NCI-H2107 treated with DMSO at 0.1 percent for 48 hours (cell line): Measurements from ENCODE around the gene CCM2.

Experiments
- DNase-seq: peaks from one replicate; lab custom pipeline; 2025; ENCODE audit not compliant: unreplicated experiment; lab: John Stamatoyannopoulos, UW

The CCM2 gene

DNA sequence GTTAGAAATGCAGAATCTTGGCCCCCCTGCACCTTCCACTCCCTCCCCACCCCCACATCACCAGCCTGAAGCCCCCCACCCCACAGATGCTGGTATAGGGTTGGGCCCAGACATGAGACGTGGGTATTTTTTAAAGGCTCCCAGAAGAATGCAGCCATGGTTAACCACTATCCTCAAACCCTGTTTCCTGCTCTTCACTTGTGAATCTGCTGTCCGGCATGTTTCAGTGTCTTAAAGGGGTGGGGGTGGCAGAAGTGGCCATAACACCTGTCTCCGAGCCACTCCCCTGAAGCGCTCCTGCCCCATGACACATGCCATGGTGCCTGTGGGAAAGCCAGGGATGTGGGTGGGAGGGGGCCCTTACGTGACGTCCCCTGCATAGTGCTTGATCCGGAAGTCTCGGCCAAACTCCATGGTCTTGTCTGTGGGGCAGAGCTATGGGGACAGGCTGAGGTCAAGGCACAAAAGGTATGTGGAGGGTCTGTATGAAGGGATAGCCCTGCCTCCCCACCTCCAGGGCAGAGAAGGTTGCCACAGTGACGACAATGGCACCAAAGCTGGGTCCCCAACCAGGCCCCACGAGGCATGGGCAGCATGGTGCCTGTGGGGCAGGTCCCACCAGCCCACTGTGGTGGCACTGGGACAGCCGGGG is 30.8 kb upstream of the CCM2 start:
- DNase-seq = no peak

DNA sequence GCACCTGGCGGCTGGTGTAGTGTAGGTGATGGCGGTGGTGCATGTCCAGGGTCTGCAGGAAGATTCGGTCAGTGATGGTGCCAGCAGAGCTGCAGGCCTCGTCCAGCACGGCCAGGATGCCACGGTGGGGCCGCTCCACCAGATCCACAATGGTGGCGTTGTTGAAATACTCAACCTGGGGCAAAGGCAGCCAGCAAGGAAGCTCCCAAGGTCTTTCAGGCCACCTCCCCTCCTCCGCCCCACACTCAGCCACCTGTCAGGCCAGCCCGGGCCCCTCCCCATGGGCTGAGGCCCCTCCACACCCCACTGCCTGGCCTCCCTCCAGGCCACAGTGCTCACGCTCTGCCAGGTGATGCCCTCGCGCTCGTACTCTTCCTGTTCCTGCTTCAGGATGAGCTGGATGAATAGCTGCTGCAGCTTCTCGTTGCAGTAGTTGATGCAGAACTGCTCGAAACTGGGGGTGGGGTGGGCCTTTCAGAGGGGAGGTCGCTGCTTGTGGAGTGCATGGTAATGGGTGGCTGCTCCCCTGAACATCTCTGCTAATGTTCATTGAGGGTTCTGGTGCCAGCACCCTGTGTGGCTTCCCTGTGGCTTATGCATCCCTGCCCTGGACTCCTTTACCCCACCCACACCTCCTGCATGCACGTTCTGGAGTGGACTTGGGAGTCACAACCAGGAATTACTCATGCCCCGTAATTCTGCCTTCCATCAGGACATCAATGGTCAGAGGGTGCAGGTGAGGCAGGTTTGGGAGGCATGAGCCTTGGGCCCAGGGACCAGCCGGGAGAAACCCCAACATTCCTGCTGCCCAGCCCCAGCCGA is 30.1 kb upstream of the CCM2 start:
- no peak for DNase-seq

DNA sequence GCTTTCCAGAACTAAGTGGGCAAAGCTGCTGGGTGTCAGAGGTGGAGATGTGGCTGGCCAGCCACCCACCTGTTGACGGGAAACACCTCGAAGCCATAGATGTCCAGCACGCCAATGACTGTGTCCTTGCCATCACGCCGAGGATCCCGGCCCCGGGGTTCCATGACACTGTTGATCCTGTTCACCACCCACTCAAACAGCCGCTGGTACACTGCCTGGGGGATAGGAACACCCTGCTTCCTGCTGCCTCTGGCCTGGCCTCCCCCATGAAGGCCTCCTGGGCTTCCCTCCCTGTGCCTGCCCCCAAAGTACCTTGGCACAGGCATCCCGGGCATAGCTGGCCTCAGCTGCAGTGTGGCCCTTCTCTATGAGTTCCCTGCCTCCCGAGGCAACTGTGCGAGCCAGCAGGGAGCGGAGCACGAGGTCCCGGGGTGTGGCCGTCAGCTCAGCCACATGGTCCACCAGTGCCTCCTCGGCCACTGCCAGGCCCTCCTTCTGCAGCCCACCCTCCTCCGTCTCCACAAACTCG is 29.4 kb upstream of the CCM2 start:
- no peak for DNase-seq

DNA sequence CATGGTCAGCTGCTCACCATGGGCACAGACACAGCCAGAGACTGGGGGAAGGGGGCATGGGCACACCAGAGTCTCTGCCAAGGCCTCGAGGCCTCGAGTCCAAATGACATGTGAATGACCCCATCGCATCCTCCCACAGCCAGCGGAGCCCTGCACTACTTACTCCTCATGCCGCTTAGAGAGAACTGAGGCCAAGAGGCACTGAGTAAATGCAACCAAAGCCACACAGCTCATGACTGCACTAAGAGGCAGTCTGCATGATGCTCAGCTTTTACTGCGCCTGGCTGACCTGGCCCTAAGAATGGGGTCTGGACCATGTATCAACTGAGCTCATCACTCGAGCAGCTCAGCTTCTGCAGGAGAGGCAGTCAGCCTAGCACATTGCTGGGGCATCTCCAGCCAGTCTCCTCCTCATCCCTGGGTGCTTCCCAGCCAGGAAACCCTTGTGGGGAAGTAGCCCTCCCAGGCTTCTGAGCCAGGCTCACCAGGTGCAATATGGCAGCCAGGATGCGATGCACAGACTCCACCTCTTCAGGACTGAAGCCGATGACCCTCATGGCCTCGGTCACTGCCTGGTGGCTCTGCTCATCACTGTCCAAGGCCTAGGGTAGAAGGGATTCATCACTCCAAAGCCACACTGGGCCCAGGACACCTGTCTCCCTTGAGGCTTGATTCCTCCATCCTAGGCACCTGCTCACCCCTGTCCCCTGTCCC is 28.7 kb upstream of the CCM2 start:
- DNase-seq = no peak

DNA sequence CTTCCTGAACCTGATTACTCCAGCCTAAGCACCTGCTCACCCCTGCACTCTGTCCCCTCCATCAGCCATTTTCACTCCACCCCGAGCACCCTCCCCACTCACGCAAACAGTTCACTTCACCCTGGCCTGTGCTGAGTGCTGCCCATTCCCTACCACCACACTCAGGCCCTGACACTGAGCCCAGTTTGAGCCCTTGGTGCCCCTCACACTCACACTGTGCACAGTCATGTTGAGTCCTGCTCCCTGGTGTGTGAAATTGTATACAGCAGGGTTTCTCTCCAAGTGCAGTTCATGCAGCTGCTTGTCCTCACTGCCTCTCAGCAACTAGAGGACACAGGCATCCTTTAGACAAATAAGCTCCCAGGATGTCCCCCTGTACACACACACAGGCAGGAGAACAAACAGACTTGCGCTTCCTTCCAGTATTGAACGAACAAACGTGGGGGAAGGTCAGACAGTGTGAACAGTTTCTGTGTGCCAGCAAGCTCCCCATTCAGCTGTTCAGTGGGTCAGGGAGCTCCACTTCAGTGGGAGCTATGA is 28.0 kb upstream of the CCM2 start:
- peak; percentile 33 for DNase-seq

DNA sequence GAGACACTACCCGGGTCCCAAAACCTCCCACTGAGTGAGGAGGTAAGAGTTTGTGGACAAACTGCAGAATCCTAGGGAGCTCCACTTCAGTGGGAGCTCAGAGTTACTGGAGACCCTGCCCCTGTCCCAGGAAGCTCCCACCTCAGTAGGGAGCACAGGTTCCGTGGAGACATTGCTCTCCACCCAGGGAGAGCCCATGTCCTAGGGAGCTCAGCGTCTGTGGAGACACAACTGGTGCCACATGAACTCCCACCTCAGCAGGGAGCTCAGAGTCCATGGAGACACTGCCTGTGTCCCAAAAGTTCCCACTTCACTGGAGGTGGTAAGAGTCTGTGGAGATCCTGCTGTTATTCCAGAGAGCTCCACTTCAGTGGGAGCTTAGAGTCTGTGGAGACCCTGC is 27.4 kb upstream of the CCM2 start:
- no peak for DNase-seq

DNA sequence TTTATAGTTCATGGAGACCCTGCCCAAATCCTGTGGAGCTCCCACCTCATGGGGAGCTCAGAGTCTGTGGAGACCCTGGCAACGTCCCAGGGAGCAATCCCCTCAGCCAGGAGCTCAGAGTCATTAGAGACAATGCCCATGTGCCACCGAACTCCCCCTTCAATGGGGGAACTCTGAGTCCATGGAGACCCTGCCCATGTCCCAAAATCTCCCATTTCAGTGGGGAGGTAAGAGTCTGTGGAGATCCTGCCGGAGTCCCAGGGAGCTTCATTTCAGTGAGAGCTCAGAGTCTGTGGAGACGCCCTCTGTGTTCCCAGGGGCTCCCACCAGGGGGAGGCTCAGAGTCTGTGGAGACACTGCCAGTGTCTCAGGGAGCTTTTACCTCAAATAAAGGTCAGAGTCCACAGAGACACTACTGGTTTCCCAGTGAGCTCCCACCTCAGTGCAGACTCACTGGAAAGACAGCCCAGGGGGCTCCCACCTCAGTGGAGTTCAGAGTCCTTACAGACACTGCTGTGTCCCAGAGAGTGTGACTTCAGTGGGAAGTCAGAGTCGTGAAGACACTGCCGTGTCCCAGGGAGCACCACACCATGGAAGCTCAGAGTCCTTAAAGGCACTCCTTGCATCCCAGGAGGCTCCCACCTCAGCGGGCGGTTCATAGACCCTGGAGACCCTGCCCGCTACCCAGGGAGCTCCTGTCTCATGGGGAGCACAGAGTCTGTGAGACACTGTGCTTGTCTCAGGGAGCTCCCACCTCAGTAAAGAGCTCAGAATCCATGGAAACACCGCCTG is 26.2 kb upstream of the CCM2 start:
- no peak for DNase-seq

DNA sequence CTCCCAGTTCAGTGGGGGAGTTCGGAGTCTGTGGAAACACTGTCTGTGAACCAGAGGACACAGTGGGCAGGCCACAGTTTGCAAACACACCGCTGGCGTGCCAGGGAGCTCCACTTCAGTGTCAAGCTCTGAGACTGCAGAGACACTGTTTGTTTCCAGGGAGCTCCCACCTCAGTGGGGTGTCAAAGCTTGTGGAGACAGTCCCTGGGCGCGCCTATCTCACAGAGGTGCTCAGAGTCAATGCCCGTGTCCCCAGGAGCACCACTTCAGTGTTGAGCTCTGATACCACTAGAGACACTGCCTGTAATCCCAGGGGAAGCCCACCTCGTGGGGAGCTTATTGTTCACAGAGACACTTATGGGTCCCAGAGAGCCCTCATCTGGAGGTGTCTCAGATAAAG is 25.5 kb upstream of the CCM2 start:
- peak; percentile 59 for DNase-seq

DNA sequence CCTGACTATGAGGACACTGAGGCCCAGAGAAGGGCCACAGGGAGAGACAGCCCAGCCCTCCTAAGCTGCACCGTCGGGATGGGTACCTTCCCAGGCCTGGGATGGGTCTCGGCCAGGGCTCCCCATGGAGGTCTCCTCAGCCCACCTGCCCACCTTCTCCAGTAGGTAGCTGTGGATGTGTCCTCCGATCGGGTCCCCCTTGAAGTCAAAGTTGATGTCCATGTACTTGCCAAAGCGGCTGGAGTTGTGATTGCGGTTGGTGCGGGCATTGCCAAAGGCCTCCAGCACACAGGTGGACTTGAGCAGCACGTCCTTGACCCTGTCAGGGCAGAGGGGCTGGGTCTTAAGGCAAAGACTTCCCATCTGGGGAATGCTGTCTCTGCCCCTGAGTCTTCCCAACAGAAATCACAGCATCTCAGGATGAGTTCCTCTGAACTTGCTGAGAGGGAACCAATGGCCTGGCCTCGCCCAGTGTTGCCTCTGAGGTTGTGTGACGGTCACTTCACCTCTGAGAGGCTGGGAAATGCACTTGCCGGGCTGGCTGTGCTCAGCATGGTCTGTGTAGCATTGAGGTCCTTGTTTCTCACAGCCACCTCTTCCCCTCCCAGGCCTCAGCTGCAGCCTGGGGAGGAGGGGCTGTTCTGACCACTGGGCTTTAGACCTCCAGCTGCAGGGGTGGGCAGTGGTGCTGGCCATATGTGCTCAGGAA is 24.5 kb upstream of the CCM2 start:
- no peak for DNase-seq

DNA sequence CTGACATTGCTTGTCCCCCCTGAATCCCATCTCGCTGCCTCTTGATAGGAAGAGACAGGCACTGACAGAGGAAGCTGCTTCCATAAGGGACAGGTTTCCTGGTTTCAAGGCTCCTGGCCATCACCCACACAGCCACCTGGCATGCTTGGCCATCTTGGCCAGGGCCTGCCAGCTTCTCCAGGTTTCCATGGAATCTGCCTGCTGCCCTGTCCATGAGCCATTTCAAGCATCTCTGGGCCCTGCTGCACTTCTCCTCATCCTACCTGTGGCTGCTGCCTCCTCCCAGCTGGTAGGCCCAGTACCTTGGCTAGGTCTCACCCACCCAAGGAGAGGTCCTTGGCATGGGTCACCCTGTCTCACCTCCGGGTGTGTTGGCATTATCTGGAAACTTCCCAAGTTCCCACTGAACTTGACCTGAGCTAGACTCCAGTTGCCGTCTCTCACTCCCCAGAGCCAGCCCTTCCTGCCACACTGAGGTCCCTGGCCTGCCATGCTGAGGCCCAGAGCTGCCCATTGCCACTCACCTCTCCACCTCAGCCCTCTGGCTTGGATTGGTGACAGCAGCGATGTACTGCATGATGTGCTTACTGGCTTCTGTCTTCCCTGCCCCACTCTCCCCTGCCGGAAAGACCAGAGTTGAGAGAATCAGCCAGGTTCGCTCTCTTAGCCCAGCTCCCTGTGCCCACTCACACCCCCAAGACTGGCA is 23.8 kb upstream of the CCM2 start:
- no peak for DNase-seq

DNA sequence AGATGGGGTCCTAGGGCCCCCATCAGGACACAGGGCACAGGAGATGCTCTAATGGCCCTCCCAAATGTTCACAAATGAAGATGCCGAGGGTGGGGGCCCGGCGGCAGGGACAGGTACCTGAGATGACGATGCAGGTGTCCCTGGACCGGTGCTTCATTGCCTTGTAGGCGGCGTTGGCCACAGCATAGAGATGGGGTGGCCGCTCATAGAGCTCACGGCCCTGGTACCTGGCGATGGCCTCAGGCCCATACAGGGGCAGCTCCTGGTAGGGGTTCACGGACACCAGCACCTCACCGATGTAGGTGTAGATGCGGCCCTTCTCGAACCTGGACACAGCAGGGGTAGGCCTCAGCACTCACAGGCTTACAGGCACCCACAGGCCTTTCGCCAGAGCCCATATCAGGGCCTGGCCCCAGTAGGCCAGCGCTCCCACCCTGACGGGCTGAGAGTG is 23.2 kb upstream of the CCM2 start:
- no peak for DNase-seq

DNA sequence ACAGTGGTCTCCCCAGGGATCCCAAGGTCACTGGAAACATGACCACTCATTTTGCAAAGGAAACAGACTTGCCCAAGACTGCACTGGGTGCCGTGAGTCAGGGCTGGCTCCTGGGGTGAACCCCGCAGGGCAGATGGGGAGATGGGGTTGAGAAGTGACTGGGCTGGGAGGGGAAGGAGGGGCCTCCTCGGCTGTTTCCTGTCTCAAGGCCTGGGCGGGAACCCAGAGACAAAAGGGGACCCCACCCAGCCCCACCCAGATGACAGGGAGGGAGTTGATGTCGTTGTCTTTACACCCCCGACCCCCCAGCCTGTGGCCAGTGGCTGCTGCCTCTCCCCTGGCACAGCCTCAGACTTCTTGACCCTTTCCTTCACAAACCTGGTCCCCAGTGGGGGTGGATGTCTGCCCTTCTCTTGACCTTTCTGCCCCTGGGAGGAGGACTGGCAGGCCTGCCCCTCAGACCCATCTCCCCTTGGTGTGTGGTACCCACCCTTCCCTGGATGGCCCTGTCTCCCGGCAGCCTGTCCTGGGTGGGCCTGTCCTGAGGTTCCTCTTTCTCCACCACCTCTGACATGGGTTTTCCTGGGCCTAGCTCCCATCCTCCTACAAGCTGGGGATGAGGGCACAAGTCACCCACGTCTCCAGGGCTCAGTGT is 22.6 kb upstream of the CCM2 start:
- DNase-seq = no peak

DNA sequence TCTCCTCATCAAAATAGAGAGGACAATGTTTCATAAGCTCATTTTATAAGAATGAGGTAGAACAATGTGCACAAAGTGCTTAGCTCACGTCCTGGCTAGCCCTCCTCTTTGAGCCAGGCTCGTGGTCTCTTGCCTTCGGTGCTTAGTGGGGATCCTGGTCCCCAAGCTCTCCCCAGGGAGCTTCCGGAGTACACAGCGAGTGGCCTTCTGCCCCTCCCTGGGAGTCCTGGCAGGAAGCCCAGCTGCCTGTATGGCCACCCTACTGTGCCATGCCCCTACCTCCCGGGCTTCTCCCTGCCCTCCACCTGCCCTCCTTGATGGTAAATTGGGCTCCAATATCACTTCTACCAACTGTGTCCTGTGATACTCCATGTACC is 22.1 kb upstream of the CCM2 start:
- peak; percentile 75 for DNase-seq

DNA sequence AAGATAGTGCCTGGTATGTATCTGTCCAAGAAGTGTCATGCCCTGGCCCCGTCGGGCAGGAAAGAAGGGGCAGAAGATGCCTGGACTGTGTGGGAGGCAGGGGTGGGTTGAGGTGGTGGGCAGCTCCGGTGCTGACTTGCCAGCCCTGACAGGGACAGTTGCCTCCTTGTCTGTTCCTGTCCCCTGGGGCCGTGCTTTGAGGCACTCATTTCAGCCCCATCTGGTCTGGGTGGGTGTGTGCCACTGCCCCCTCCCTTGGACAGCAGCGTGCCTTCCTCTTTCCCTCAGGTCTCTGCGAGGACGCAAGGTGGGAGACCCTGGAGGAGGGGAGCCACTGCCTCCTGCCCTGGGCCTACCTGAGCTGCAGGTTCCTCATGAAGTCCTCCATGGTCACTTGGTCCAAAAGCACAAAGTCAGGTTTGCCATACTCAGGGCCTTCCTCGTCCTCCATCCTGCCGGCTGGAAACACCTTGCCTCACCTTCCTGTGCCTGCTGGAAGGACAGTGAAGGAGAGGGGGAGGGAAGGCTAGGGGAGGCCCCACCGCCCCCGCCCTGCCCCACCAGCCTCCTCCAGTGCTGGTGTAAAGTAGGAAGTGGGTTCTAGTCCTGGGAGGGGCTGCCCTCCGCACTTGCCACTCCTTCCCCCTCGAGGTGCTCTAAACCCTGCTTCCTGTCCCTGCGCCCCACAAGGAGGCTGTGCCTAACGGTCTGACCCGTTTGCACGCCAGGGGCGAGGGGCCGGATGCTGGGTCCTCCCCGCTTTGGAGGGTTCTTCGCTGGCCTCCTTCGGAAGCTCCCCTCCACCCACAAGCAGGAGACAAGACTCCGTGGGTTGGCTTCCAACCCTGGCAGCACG is 21.3 kb upstream of the CCM2 start, which contains the start of gene MYO1G:
MYO1G (minus strand) TSS at position 505 of the 856 bp plus-strand sequence; CDS start at position 451, 54 bp downstream.
- DNase-seq = no peak

DNA sequence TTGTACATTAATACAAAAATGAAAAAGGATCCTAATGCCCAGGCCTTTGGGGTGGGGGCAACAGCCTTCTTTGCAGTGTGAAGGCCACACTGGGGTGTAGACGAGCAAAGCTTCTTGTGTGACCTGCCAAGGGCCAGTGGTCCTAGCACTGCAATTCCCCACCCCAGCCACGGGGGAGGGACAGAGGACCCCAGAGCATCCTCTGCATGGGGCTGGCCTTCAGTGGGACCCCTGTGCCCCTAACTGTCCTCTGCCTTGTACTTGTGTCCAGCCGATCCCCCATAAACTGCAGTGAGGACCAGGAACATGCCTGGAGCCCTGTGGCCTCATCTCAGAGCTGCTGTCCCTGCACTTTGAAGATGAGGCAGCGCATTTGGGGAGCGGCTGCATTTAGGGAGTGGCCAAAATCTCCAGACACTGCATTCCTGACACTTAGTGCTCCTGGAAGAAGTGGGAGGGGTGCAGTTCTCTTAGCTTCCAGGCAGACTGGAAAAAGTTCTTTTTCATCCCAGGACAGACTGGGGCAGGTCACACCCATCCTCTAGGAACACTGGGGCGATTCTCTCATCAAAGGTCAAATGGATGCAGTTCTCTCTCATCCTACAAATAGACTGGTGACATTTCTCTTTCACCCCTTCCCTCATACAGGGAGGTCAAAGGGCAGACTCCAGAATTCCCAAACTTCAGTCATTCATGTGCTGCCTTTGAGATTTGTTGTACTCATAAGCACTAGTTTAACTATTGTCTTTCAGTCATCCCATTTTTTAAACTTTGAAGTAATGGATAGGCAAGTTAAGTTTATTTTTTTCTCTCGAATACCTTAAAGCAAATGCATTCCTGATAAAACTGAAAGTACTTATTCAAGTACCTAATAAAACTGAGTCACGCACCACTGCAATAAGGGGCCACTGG is 20.3 kb upstream of the CCM2 start:
- no peak for DNase-seq

DNA sequence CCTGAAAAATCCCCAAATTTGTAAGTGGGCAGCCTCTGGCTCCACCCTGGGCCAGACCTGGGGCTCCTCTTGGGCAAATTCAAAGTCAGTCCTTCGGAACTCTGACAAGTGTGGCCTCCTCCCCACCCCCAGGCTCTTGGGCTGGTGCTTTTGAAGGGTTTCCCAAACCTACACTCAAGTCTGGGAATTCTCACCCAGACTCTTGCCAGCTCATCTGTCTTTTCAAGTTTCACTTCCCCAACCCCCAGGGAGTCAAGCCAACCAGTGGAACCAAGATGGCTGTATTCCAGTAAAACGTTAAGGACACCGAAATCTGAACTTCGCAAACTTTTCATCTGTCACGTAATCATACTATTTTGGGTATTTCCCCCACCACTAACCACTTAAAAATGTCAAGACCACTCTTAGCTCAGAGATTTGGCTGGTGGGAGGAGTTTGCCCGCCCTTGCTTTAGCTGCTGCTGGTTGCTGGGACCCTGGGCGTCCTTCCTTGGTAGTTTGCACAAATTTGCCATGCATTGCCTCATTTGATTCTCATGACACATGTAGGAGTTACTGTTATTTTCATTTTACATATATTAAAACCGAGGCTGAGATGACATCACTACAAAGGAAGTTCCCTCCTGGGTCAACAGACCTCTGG is 19.5 kb upstream of the CCM2 start:
- DNase-seq = no peak
